Activated T-cell treated with anti-CD3 and anti-CD28 coated beads, Interleukin-2, amount 50 U/mL, for 24 hours (primary cell): ENCODE measurements around the gene NTM.

ENCODE experiments used
- DNase-seq: peaks from one replicate; pipeline ENCODE4 v3.0.0-alpha.2; 2020
- H3K27ac Mint-ChIP-seq: 2 replicates; pipeline ENCODE4 v1.8.0; 2020; ENCODE audit warnings: mild to moderate bottlenecking, mixed read lengths
- H3K27me3 Mint-ChIP-seq: 2 replicates; pipeline ENCODE4 v1.8.0; 2020; ENCODE audit warnings: mixed read lengths
- H3K36me3 Mint-ChIP-seq: 2 replicates; pipeline ENCODE4 v1.8.0; 2020; ENCODE audit warnings: low read depth, mixed read lengths
- H3K4me1 Mint-ChIP-seq: 2 replicates; pipeline ENCODE4 v1.8.0; 2020; ENCODE audit warnings: low read depth, mixed read lengths
- H3K4me3 Mint-ChIP-seq: 2 replicates; pipeline ENCODE4 v1.8.0; 2020; ENCODE audit warnings: mild to moderate bottlenecking, moderate library complexity, mixed read lengths
- H3K9me3 Mint-ChIP-seq: 2 replicates; pipeline ENCODE4 v1.8.0; 2020; ENCODE audit warnings: mixed read lengths

Gene NTM

GRCh38 chr11:131354251-131354701 lies 16.1 kb upstream of the NTM start:
- Mint-ChIP-seq H3K4me3 (no peak overlapping the region), H3K27ac (no peak overlapping the region), H3K27me3 (no peaks in the 10 kb centered on the region), H3K9me3 (no peaks in the 10 kb centered on the region), H3K36me3 (no peaks in the 10 kb centered on the region), H3K4me1 (no peaks in the 10 kb centered on the region)
- no peak for DNase-seq

GRCh38 chr11:131356206-131356605 lies 14.2 kb upstream of the NTM start:
- Mint-ChIP-seq H3K9me3 (no peaks in the 10 kb centered on the region), H3K27ac (no peak overlapping the region), H3K27me3 (no peaks in the 10 kb centered on the region), H3K4me1 (no peaks in the 10 kb centered on the region), H3K36me3 (no peaks in the 10 kb centered on the region), H3K4me3 (no peak overlapping the region)
- DNase-seq: no peak

- Mint-ChIP-seq H3K9me3 (no peaks in the 10 kb centered on the region), H3K4me3 (no peak overlapping the region), H3K27ac (no peak overlapping the region), H3K4me1 (no peaks in the 10 kb centered on the region), H3K36me3 (no peaks in the 10 kb centered on the region), H3K27me3 (peaks cover 4% of the 10 kb centered on the region)
- DNase-seq: no peak
These were observed 5.0 kb upstream of the NTM start for GRCh38 chr11:131365329-131365930.

GRCh38 chr11:131370901-131371790 lies 731 bp downstream of the NTM start:
- no peak overlapping the region for H3K4me3 Mint-ChIP-seq
- no peaks in the 10 kb centered on the region for H3K36me3 Mint-ChIP-seq
- no peak for DNase-seq
- H3K27ac Mint-ChIP-seq: no peak overlapping the region
- H3K4me1 Mint-ChIP-seq: no peaks in the 10 kb centered on the region
- no peaks in the 10 kb centered on the region for H3K9me3 Mint-ChIP-seq
- peaks cover 4% of the 10 kb centered on the region for H3K27me3 Mint-ChIP-seq

- no peaks in the 10 kb centered on the region for H3K36me3 Mint-ChIP-seq
- no peaks in the 10 kb centered on the region for H3K9me3 Mint-ChIP-seq
- H3K27me3 Mint-ChIP-seq: peaks cover 6% of the 10 kb centered on the region
- DNase-seq: no peak
- no peak overlapping the region for H3K27ac Mint-ChIP-seq
- no peaks in the 10 kb centered on the region for H3K4me1 Mint-ChIP-seq
- no peak overlapping the region for H3K4me3 Mint-ChIP-seq
These were observed 1.3 kb downstream of the NTM start for GRCh38 chr11:131371791-131372104.

- H3K4me1 Mint-ChIP-seq: no peaks in the 10 kb centered on the region
- no peaks in the 10 kb centered on the region for H3K9me3 Mint-ChIP-seq
- no peak overlapping the region for H3K27ac Mint-ChIP-seq
- peaks cover 6% of the 10 kb centered on the region for H3K27me3 Mint-ChIP-seq
- no peak overlapping the region for H3K4me3 Mint-ChIP-seq
- no peak for DNase-seq
- H3K36me3 Mint-ChIP-seq: no peaks in the 10 kb centered on the region
These were observed 2.0 kb downstream of the NTM start for GRCh38 chr11:131372234-131372962.

GRCh38 chr11:131373095-131373725 lies 2.8 kb downstream of the NTM start:
- no peak overlapping the region for H3K4me3 Mint-ChIP-seq
- no peaks in the 10 kb centered on the region for H3K9me3 Mint-ChIP-seq
- no peak for DNase-seq
- peaks cover 6% of the 10 kb centered on the region for H3K27me3 Mint-ChIP-seq
- H3K27ac Mint-ChIP-seq: no peak overlapping the region
- H3K4me1 Mint-ChIP-seq: no peaks in the 10 kb centered on the region
- no peaks in the 10 kb centered on the region for H3K36me3 Mint-ChIP-seq

GRCh38 chr11:131373756-131374155 lies 3.3 kb downstream of the NTM start:
- DNase-seq: no peak
- Mint-ChIP-seq H3K27me3 (peaks cover 6% of the 10 kb centered on the region), H3K9me3 (no peaks in the 10 kb centered on the region), H3K36me3 (no peaks in the 10 kb centered on the region), H3K4me1 (no peaks in the 10 kb centered on the region), H3K4me3 (no peak overlapping the region), H3K27ac (no peak overlapping the region)

- no peaks in the 10 kb centered on the region for H3K9me3 Mint-ChIP-seq
- H3K4me3 Mint-ChIP-seq: no peak overlapping the region
- no peaks in the 10 kb centered on the region for H3K36me3 Mint-ChIP-seq
- H3K27ac Mint-ChIP-seq: no peak overlapping the region
- no peak for DNase-seq
- H3K4me1 Mint-ChIP-seq: no peaks in the 10 kb centered on the region
- H3K27me3 Mint-ChIP-seq: peaks cover 2% of the 10 kb centered on the region
These were observed 5.0 kb downstream of the NTM start for GRCh38 chr11:131375421-131375820.

- no peak overlapping the region for H3K4me3 Mint-ChIP-seq
- no peak for DNase-seq
- H3K27ac Mint-ChIP-seq: no peak overlapping the region
- H3K27me3 Mint-ChIP-seq: peaks cover 2% of the 10 kb centered on the region
- H3K4me1 Mint-ChIP-seq: no peaks in the 10 kb centered on the region
- H3K36me3 Mint-ChIP-seq: no peaks in the 10 kb centered on the region
- peaks cover 1% of the 10 kb centered on the region for H3K9me3 Mint-ChIP-seq
These were observed 5.5 kb downstream of the NTM start for GRCh38 chr11:131375915-131376314.

- Mint-ChIP-seq H3K4me1 (no peaks in the 10 kb centered on the region), H3K27me3 (peaks cover 2% of the 10 kb centered on the region), H3K36me3 (no peaks in the 10 kb centered on the region), H3K27ac (no peak overlapping the region), H3K9me3 (peaks cover 3% of the 10 kb centered on the region), H3K4me3 (no peak overlapping the region)
- no peak for DNase-seq
These were observed 8.5 kb downstream of the NTM start for GRCh38 chr11:131378931-131379330.

GRCh38 chr11:131385763-131386390 lies 15.5 kb downstream of the NTM start:
- Mint-ChIP-seq H3K36me3 (no peaks in the 10 kb centered on the region), H3K9me3 (peaks cover 8% of the 10 kb centered on the region), H3K27me3 (no peaks in the 10 kb centered on the region), H3K4me3 (no peak overlapping the region), H3K27ac (no peak overlapping the region), H3K4me1 (no peaks in the 10 kb centered on the region)
- no peak for DNase-seq

GRCh38 chr11:131386408-131386807 lies 16.0 kb downstream of the NTM start:
- Mint-ChIP-seq H3K36me3 (no peaks in the 10 kb centered on the region), H3K4me3 (no peak overlapping the region), H3K9me3 (peaks cover 6% of the 10 kb centered on the region), H3K27ac (no peak overlapping the region), H3K4me1 (no peaks in the 10 kb centered on the region), H3K27me3 (no peaks in the 10 kb centered on the region)
- DNase-seq: no peak

- no peak overlapping the region for H3K4me3 Mint-ChIP-seq
- H3K27ac Mint-ChIP-seq: no peak overlapping the region
- no peaks in the 10 kb centered on the region for H3K4me1 Mint-ChIP-seq
- DNase-seq: no peak
- H3K27me3 Mint-ChIP-seq: no peaks in the 10 kb centered on the region
- no peaks in the 10 kb centered on the region for H3K36me3 Mint-ChIP-seq
- H3K9me3 Mint-ChIP-seq: peaks cover 6% of the 10 kb centered on the region
These were observed 17.6 kb downstream of the NTM start for GRCh38 chr11:131388030-131388429.
